Liver (tissue), 9 donors: ENCODE data around the gene SYK. TPM values are rescaled to one million over a fixed set of nuclear protein-coding genes. Genes with fewer than 3 reads are reported as not detected.

Source experiments
- DNase-seq: peaks from one replicate; pipeline ENCODE4 v3.0.0-alpha.2; 2017; ENCODE audit warnings: low spot score
- H3K27ac ChIP-seq, 2 donors: one replicate each; pipeline ENCODE4 v1.7.0; 2013; ENCODE audit warnings: inconsistent platforms in 2 of 2, low read length in 2 of 2, control low read depth in 1 of 2, low read depth in 1 of 2, mild to moderate bottlenecking in 1 of 2
- H3K27me3 ChIP-seq, 4 donors: one replicate each; pipeline versions ENCODE4 v1.6.1 to v1.7.0; 2013; ENCODE audit warnings: low read length in 3 of 4, inconsistent platforms in 1 of 4, mild to moderate bottlenecking in 1 of 4, moderate library complexity in 1 of 4; ENCODE audit not compliant: control insufficient read depth in 4 of 4, insufficient read depth in 4 of 4
- H3K36me3 ChIP-seq, 4 donors: one replicate each; pipeline versions ENCODE4 v1.6.1 to v1.7.0; 2013; ENCODE audit warnings: low read length in 3 of 4, mild to moderate bottlenecking in 3 of 4, low read depth in 1 of 4, moderate library complexity in 1 of 4; ENCODE audit not compliant: control insufficient read depth in 4 of 4, insufficient read depth in 3 of 4
- H3K4me1 ChIP-seq, 4 donors: one replicate each; pipeline versions ENCODE4 v1.6.1 to v1.7.0; 2013; ENCODE audit warnings: low read length in 3 of 4, mild to moderate bottlenecking in 3 of 4, moderate library complexity in 1 of 4; ENCODE audit not compliant: control insufficient read depth in 4 of 4, insufficient read depth in 4 of 4
- H3K4me3 ChIP-seq, 3 donors: one replicate each; pipeline versions ENCODE4 v1.6.1 to v1.7.0; 2013; ENCODE audit warnings: low read length in 3 of 3, control low read depth in 1 of 3, low read depth in 1 of 3, mild to moderate bottlenecking in 1 of 3
- H3K9ac ChIP-seq, 2 donors: one replicate each; pipeline ENCODE4 v1.7.0; 2013; ENCODE audit warnings: low read length in 2 of 2, mild to moderate bottlenecking in 2 of 2, moderate library complexity in 2 of 2, control low read depth in 1 of 2, low read depth in 1 of 2
- H3K9me3 ChIP-seq, 4 donors: one replicate each; pipeline versions ENCODE4 v1.6.1 to v1.7.0; 2013; ENCODE audit warnings: low read length in 3 of 4; ENCODE audit not compliant: control insufficient read depth in 4 of 4
- ATF3 ChIP-seq: IDR thresholded peaks from 2 replicates; pipeline ENCODE4 v1.6.1; 2016; ENCODE audit warnings: antibody characterized with exemption
- CTCF ChIP-seq: fragments of 150-350 bp; IDR thresholded peaks from 2 replicates; pipeline ENCODE4 v1.5.1; 2017; ENCODE audit warnings: improper control_type of control experiment, low read depth, low read length; ENCODE audit not compliant: missing input control
- EGR1 ChIP-seq, 2 donors: IDR thresholded peaks; 2 replicates each; pipeline ENCODE4 v1.6.1; 2016 to 2018; ENCODE audit warnings: antibody characterized with exemption in 2 of 2, low read depth in 2 of 2
- FOXA1 ChIP-seq: IDR thresholded peaks from 2 replicates; pipeline ENCODE4 v1.6.1; 2016; ENCODE audit warnings: antibody characterized with exemption
- FOXA2 ChIP-seq: IDR thresholded peaks from 2 replicates; pipeline ENCODE4 v1.6.1; 2016; ENCODE audit warnings: antibody characterized with exemption
- GABPA ChIP-seq, 2 donors: IDR thresholded peaks in 1 of 2; conservative IDR thresholded peaks in 1 of 2; 2 replicates each; pipeline ENCODE4 v1.6.1; 2016; ENCODE audit warnings: antibody characterized with exemption in 2 of 2, mild to moderate bottlenecking in 1 of 2, moderate library complexity in 1 of 2
- HNF4A ChIP-seq, 2 donors: conservative IDR thresholded peaks; 2 replicates each; pipeline ENCODE4 v1.6.1; 2016; ENCODE audit warnings: antibody characterized with exemption in 2 of 2, mild to moderate bottlenecking in 2 of 2
- HNF4G ChIP-seq: IDR thresholded peaks from 2 replicates; pipeline ENCODE4 v1.6.1; 2016; ENCODE audit warnings: antibody characterized with exemption
- JUND ChIP-seq, 2 donors: IDR thresholded peaks; 2 replicates each; pipeline ENCODE4 v1.6.1; 2016; ENCODE audit warnings: antibody characterized with exemption in 2 of 2
- MAX ChIP-seq: IDR thresholded peaks from 2 replicates; pipeline ENCODE4 v1.6.1; 2016; ENCODE audit warnings: antibody characterized with exemption
- NR2F2 ChIP-seq: IDR thresholded peaks from 2 replicates; pipeline ENCODE4 v1.6.1; 2016; ENCODE audit warnings: antibody characterized with exemption
- RAD21 ChIP-seq, 2 donors: IDR thresholded peaks; 2 replicates each; pipeline ENCODE4 v1.6.1; 2016; ENCODE audit warnings: antibody characterized with exemption in 2 of 2, mild to moderate bottlenecking in 2 of 2
- RXRA ChIP-seq, 2 donors: IDR thresholded peaks; 2 replicates each; pipeline ENCODE4 v1.6.1; 2017 to 2018; ENCODE audit warnings: antibody characterized with exemption in 2 of 2, mild to moderate bottlenecking in 1 of 2
- SP1 ChIP-seq: IDR thresholded peaks from 2 replicates; pipeline ENCODE4 v1.6.1; 2018; ENCODE audit warnings: antibody characterized with exemption, mild to moderate bottlenecking
- TAF1 ChIP-seq: conservative IDR thresholded peaks from 2 replicates; pipeline ENCODE4 v1.6.1; 2016; ENCODE audit warnings: antibody characterized with exemption, mild to moderate bottlenecking
- YY1 ChIP-seq: IDR thresholded peaks from 2 replicates; pipeline ENCODE4 v1.6.1; 2016; ENCODE audit warnings: antibody characterized with exemption, mild to moderate bottlenecking
- WGBS: extraction: QIAGEN DNeasy Blood & Tissue Kit; methylation state at CpG from one replicate; pipeline ENCODE4 v1.1.7; 2013; 5-methylcytosine and 5-hydroxymethylcytosine counted together
- polyA plus RNA-seq, 2 donors: library from polyadenylated mRNA; stranded (reverse) in 1 of 2; unstranded in 1 of 2; fragments of 200-250 nt in 1 of 2; fragments of >200 nt in 1 of 2; fragmentation: Nextera tagmentation in 1 of 2; extraction: Ambion mirVana in 1 of 2; gene quantifications; one replicate each; pipeline versions ENCODE4 v1.2.1 to v1.2.3, GENCODE V29; 2013 to 2015
- total RNA-seq, 2 donors: library from RNA; depleted of rRNA; stranded (reverse); fragments of >200 nt; gene quantifications; one replicate each; pipeline ENCODE4 v1.2.3, GENCODE V29; 2014
- TF ChIP-seq, protein P1 (sequence below): IDR thresholded peaks from 2 replicates; pipeline ENCODE4 v1.6.1; 2016; ENCODE audit warnings: antibody characterized with exemption
- TF ChIP-seq, protein P2 (sequence below): IDR thresholded peaks from 2 replicates; pipeline ENCODE4 v1.6.1; 2016; ENCODE audit warnings: antibody characterized with exemption, mild to moderate bottlenecking
- donor health status: healthy.
- donor health status: healthy.
- donor health status: healthy.
- donor health status: healthy.
- donor health status: healthy.

SYK gene
- total and polyA plus RNA-seq, 4 donors: 2.0 to 15.4 (median 4.1) TPM

- DNase-seq: no peak
- no peak overlapping the region for H3K4me3 ChIP-seq
Observed at GRCh38 chr9:90919883-90920282, 118.3 kb downstream of the SYK start.

More at GRCh38 chr9:90919883-90920282, 118.3 kb downstream of the SYK start:
- Histone ChIP-seq H3K9ac (no peak overlapping the region), H3K36me3 (no peaks in the 10 kb centered on the region), H3K27ac (no peak overlapping the region), H3K4me1 (peaks cover 3 to 13% (median 7%) of the 10 kb centered on the region in 4 donors), H3K27me3 (no peaks in the 10 kb centered on the region), H3K9me3 (no peaks in the 10 kb centered on the region)
- WGBS: 91% methylated on average over 10 of the region's 10 CpGs
- TF ChIP-seq TAF1 (no peak), NR2F2 (no peak), HNF4G (no peak), EGR1 (IDR thresholded peaks at IDR 0.05; ENCODE audit: low read depth in 2 of 2) (no peak), JUND (IDR thresholded peaks at IDR 0.05) (no peak), SP1 (no peak), CTCF (no peak), RAD21 (IDR thresholded peaks at IDR 0.05) (no peak), FOXA2 (no peak), YY1 (no peak), ATF3 (no peak), FOXA1 (no peak), MAX (no peak), RXRA (IDR thresholded peaks at IDR 0.05) (no peak), HNF4A (conservative IDR thresholded peaks at IDR 0.05) (no peak), GABPA (IDR thresholded peaks at IDR 0.05 in 1 of 2, conservative IDR thresholded peaks at IDR 0.05 in 1 of 2) (no peak)
- TF ChIP-seq, protein P1, sequence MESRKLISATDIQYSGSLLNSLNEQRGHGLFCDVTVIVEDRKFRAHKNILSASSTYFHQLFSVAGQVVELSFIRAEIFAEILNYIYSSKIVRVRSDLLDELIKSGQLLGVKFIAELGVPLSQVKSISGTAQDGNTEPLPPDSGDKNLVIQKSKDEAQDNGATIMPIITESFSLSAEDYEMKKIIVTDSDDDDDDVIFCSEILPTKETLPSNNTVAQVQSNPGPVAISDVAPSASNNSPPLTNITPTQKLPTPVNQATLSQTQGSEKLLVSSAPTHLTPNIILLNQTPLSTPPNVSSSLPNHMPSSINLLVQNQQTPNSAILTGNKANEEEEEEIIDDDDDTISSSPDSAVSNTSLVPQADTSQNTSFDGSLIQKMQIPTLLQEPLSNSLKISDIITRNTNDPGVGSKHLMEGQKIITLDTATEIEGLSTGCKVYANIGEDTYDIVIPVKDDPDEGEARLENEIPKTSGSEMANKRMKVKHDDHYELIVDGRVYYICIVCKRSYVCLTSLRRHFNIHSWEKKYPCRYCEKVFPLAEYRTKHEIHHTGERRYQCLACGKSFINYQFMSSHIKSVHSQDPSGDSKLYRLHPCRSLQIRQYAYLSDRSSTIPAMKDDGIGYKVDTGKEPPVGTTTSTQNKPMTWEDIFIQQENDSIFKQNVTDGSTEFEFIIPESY: no peak
- TF ChIP-seq, protein P2, sequence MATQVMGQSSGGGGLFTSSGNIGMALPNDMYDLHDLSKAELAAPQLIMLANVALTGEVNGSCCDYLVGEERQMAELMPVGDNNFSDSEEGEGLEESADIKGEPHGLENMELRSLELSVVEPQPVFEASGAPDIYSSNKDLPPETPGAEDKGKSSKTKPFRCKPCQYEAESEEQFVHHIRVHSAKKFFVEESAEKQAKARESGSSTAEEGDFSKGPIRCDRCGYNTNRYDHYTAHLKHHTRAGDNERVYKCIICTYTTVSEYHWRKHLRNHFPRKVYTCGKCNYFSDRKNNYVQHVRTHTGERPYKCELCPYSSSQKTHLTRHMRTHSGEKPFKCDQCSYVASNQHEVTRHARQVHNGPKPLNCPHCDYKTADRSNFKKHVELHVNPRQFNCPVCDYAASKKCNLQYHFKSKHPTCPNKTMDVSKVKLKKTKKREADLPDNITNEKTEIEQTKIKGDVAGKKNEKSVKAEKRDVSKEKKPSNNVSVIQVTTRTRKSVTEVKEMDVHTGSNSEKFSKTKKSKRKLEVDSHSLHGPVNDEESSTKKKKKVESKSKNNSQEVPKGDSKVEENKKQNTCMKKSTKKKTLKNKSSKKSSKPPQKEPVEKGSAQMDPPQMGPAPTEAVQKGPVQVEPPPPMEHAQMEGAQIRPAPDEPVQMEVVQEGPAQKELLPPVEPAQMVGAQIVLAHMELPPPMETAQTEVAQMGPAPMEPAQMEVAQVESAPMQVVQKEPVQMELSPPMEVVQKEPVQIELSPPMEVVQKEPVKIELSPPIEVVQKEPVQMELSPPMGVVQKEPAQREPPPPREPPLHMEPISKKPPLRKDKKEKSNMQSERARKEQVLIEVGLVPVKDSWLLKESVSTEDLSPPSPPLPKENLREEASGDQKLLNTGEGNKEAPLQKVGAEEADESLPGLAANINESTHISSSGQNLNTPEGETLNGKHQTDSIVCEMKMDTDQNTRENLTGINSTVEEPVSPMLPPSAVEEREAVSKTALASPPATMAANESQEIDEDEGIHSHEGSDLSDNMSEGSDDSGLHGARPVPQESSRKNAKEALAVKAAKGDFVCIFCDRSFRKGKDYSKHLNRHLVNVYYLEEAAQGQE: no peak
